IMR-90 (cell line): ENCODE results near the gene PROK2. TPM values are rescaled to one million over a fixed set of nuclear protein-coding genes. Genes with fewer than 3 reads are reported as not detected.

Experiments
- ATAC-seq: fragments of 200-7000 bp; cut with Tn5 transposase; 2 replicates; pipeline ENCODE4 v1.9.1; 2020; ENCODE audit warnings: low read depth, mild to moderate bottlenecking, moderate library complexity
- BruUV-seq: library from RNA; stranded (reverse); fragments of 400-500 nt; replicated peaks from 2 replicates; lab custom pipeline; 2021; lab: Mats Ljungman, UMichigan
- CTCF ChIA-PET: fragments of 300-600 bp; formaldehyde crosslinking; extraction: SDS; loops from one replicate; lab custom pipeline; 2021; ENCODE audit warnings: antibody characterized with exemption; lab: Yijun Ruan, JAX
- POLR2A ChIA-PET: fragments of 300-600 bp; sonication (Branson Sonifier 250); formaldehyde crosslinking; loops from one replicate; lab custom pipeline; 2022; ENCODE audit warnings: antibody characterized with exemption; ENCODE audit not compliant: unreplicated experiment; lab: Charles Lee
- DNase-seq: peaks from one replicate; pipeline ENCODE4 v3.0.0; 2013
- H2AFZ ChIP-seq: replicated peaks from 2 replicates; pipeline ENCODE3; 2013; ENCODE audit warnings: low read length, mild to moderate bottlenecking; ENCODE audit not compliant: poor library complexity
- H2AK5ac ChIP-seq: 2 replicates; pipeline ENCODE4 v1.6.1; 2013; ENCODE audit warnings: low read depth, low read length, inconsistent platforms
- H2AK9ac ChIP-seq: replicated peaks from 2 replicates; pipeline ENCODE3; 2013; ENCODE audit warnings: mild to moderate bottlenecking, low read depth, low read length, moderate library complexity; ENCODE audit not compliant: poor library complexity
- H2BK120ac ChIP-seq: 2 replicates; pipeline ENCODE4 v1.6.1; 2013; ENCODE audit warnings: low read depth, low read length, inconsistent platforms
- H2BK15ac ChIP-seq: 3 replicates; pipeline ENCODE4 v1.6.1; 2013; ENCODE audit warnings: low read depth, low read length, inconsistent platforms
- H2BK20ac ChIP-seq: 2 replicates; pipeline ENCODE4 v1.6.1; 2013; ENCODE audit warnings: low read depth, mild to moderate bottlenecking, inconsistent platforms, low read length, moderate library complexity
- H2BK5ac ChIP-seq: 2 replicates; pipeline ENCODE4 v1.6.1; 2013; ENCODE audit warnings: mild to moderate bottlenecking, low read depth, low read length, inconsistent platforms; ENCODE audit not compliant: poor library complexity, severe bottlenecking
- H3K14ac ChIP-seq: replicated peaks from 2 replicates; pipeline ENCODE4 v1.6.1; 2013; ENCODE audit warnings: low read depth, low read length, inconsistent platforms
- H3K18ac ChIP-seq: 2 replicates; pipeline ENCODE4 v1.6.1; 2013; ENCODE audit warnings: low read depth, low read length, control low read depth
- H3K23ac ChIP-seq: 2 replicates; pipeline ENCODE4 v1.6.1; 2013; ENCODE audit warnings: low read depth, low read length, inconsistent platforms
- H3K27ac ChIP-seq: 2 replicates; pipeline ENCODE4 v1.5.1; 2013; ENCODE audit warnings: mild to moderate bottlenecking, control low read depth, low read length; ENCODE audit not compliant: insufficient read depth
- H3K27me3 ChIP-seq: 2 replicates; pipeline ENCODE4 v1.6.1; 2013; ENCODE audit warnings: low read length; ENCODE audit not compliant: control insufficient read depth, insufficient read depth
- H3K36me3 ChIP-seq: 2 replicates; pipeline ENCODE4 v1.6.1; 2013; ENCODE audit warnings: low read length, mixed read lengths; ENCODE audit not compliant: control insufficient read depth, insufficient read depth
- H3K4ac ChIP-seq: 2 replicates; pipeline ENCODE4 v1.6.1; 2013; ENCODE audit warnings: low read depth, low read length, inconsistent platforms
- H3K4me1 ChIP-seq: 2 replicates; pipeline ENCODE4 v1.6.1; 2013; ENCODE audit warnings: low read length, mixed read lengths; ENCODE audit not compliant: control insufficient read depth, insufficient read depth
- H3K4me2 ChIP-seq: 2 replicates; pipeline ENCODE4 v1.6.1; 2013; ENCODE audit warnings: low read depth, mild to moderate bottlenecking, control low read depth, low read length, moderate library complexity
- H3K4me3 ChIP-seq: 2 replicates; pipeline ENCODE4 v1.5.1; 2013; ENCODE audit warnings: low read depth, mild to moderate bottlenecking, control low read depth, low read length, moderate library complexity; ENCODE audit not compliant: insufficient read depth
- H3K56ac ChIP-seq: 2 replicates; pipeline ENCODE4 v1.6.1; 2013; ENCODE audit warnings: low read length, inconsistent platforms; ENCODE audit not compliant: insufficient read depth; ENCODE audit errors: extremely low read depth
- H3K79me1 ChIP-seq, 2 experiments: 2 replicates each; pipeline ENCODE4 v1.6.1; 2013; ENCODE audit warnings: low read length in 2 of 2, inconsistent platforms in 1 of 2, low read depth in 1 of 2
- H3K9ac ChIP-seq: 2 replicates; pipeline ENCODE4 v1.6.1; 2013; ENCODE audit warnings: low read depth, low read length, control low read depth
- H3K9me1 ChIP-seq: 2 replicates; pipeline ENCODE4 v1.6.1; 2013; ENCODE audit warnings: low read length, inconsistent platforms; ENCODE audit not compliant: insufficient read depth
- H3K9me3 ChIP-seq: 2 replicates; pipeline ENCODE4 v1.6.1; 2013; ENCODE audit warnings: low read length; ENCODE audit not compliant: control insufficient read depth, insufficient read depth
- H4K20me1 ChIP-seq: 2 replicates; pipeline ENCODE4 v1.6.1; 2013; ENCODE audit warnings: low read length, inconsistent platforms; ENCODE audit not compliant: insufficient read depth
- H4K5ac ChIP-seq: 2 replicates; pipeline ENCODE4 v1.6.1; 2013; ENCODE audit warnings: mild to moderate bottlenecking, low read depth, low read length, control low read depth
- H4K8ac ChIP-seq, 2 experiments: 2 replicates each; pipeline ENCODE4 v1.6.1; 2013; ENCODE audit warnings: low read depth in 2 of 2, low read length in 2 of 2, control low read depth in 1 of 2, inconsistent platforms in 1 of 2
- H4K91ac ChIP-seq: 2 replicates; pipeline ENCODE4 v1.6.1; 2013; ENCODE audit warnings: low read depth, low read length, inconsistent platforms; ENCODE audit not compliant: insufficient read depth
- BHLHE40 ChIP-seq: fragments of 150-350 bp; IDR thresholded peaks from 2 replicates; pipeline ENCODE4 v1.6.1; 2016; ENCODE audit warnings: mild to moderate bottlenecking, low read depth, low read length
- CEBPB ChIP-seq: IDR thresholded peaks from 2 replicates; pipeline ENCODE4 v1.6.1; 2012; ENCODE audit warnings: low read depth, low read length, improper control_type of control experiment
- CHD1 ChIP-seq: IDR thresholded peaks from 2 replicates; pipeline ENCODE4 v1.6.1; 2012; ENCODE audit warnings: low read depth, low read length, improper control_type of control experiment
- CTCF ChIP-seq: conservative IDR thresholded peaks from 2 replicates; pipeline ENCODE4 v1.5.1; 2012; ENCODE audit warnings: mild to moderate bottlenecking, low read depth, low read length, improper control_type of control experiment
- ELK1 ChIP-seq: fragments of 150-350 bp; IDR thresholded peaks from 2 replicates; pipeline ENCODE4 v1.6.1; 2016; ENCODE audit warnings: low read depth, mild to moderate bottlenecking, low read length, moderate library complexity, borderline replicate concordance
- FOS ChIP-seq: fragments of 150-350 bp; IDR thresholded peaks from 2 replicates; pipeline ENCODE4 v1.6.1; 2016; ENCODE audit warnings: low read depth, low read length
- MAFK ChIP-seq: IDR thresholded peaks from 2 replicates; pipeline ENCODE4 v1.6.1; 2012; ENCODE audit warnings: low read depth, low read length, improper control_type of control experiment
- MAZ ChIP-seq: IDR thresholded peaks from 2 replicates; pipeline ENCODE4 v1.6.1; 2012; ENCODE audit warnings: low read depth, mild to moderate bottlenecking, low read length, improper control_type of control experiment, moderate library complexity, borderline replicate concordance
- MXI1 ChIP-seq: IDR thresholded peaks from 2 replicates; pipeline ENCODE4 v1.6.1; 2012; ENCODE audit warnings: low read depth, mild to moderate bottlenecking, low read length, moderate library complexity, borderline replicate concordance
- NFE2L2 ChIP-seq: fragments of 150-350 bp; IDR thresholded peaks from 2 replicates; pipeline ENCODE4 v1.6.1; 2016; ENCODE audit warnings: low read depth, mild to moderate bottlenecking, low read length
- POLR2A ChIP-seq: IDR thresholded peaks from 2 replicates; pipeline ENCODE4 v1.6.1; 2012; ENCODE audit warnings: mild to moderate bottlenecking, low read depth, low read length
- RAD21 ChIP-seq: IDR thresholded peaks from 2 replicates; pipeline ENCODE4 v1.6.1; 2012; ENCODE audit warnings: low read length, improper control_type of control experiment
- RCOR1 ChIP-seq: IDR thresholded peaks from 2 replicates; pipeline ENCODE4 v1.6.1; 2012; ENCODE audit warnings: mild to moderate bottlenecking, low read length, improper control_type of control experiment; ENCODE audit not compliant: insufficient replicate concordance
- RFX5 ChIP-seq: IDR thresholded peaks from 2 replicates; pipeline ENCODE4 v1.8.0; 2012; ENCODE audit warnings: low read depth, mild to moderate bottlenecking, low read length, moderate library complexity
- WGBS, 2 experiments: methylation state at CpG; one replicate each; pipeline versions ENCODE4 v1.1.5 to v1.1.7; 2013; ENCODE audit warnings: missing lambda C conversion rate in 2 of 2; ENCODE audit not compliant: insufficient read length in 1 of 2; ENCODE audit errors: extremely low coverage in 2 of 2; 5-methylcytosine and 5-hydroxymethylcytosine counted together
- dilution Hi-C: fragments of 300-500 bp; cut with HindIII; formaldehyde crosslinking; loops from one replicate; pipeline ENCODE4 v1.14.3; 2018; ENCODE audit warnings: low sequenced_read_pairs; ENCODE audit not compliant: unreplicated experiment
- in situ Hi-C: fragments of 300-500 bp; cut with MboI; formaldehyde crosslinking; loops from 3 replicates; pipeline ENCODE4 v1.14.3; 2019; ENCODE audit warnings: low sequenced_read_pairs, inconsistent platforms, mixed read lengths
- intact Hi-C: fragments of 100-400 bp; cut with micrococcal nuclease; formaldehyde crosslinking; loops from 2 replicates; pipeline ENCODE4 v1.10.0; 2022
- polyA plus RNA-seq, 3 experiments: library from polyadenylated mRNA; depleted of rRNA; stranded (reverse); fragments of >200 nt; gene quantifications; 2 replicates each; pipeline ENCODE4 v1.2.3, GENCODE V29; 2012; ENCODE audit warnings: low replicate concordance in 1 of 3
- total RNA-seq: library from RNA; depleted of rRNA; stranded (reverse); fragments of >200 nt; gene quantifications from 2 replicates; pipeline ENCODE4 v1.2.3, GENCODE V29; 2012
- TF ChIP-seq, protein P1 (sequence below): fragments of 150-350 bp; IDR thresholded peaks from 2 replicates; pipeline ENCODE4 v1.6.1; 2017; ENCODE audit warnings: mild to moderate bottlenecking, antibody characterized with exemption, low read length, low read depth

The PROK2 gene
- total and polyA plus RNA-seq, 2 of the 4 experiments (the other 2 are of a cell fraction) = not detected

DNA sequence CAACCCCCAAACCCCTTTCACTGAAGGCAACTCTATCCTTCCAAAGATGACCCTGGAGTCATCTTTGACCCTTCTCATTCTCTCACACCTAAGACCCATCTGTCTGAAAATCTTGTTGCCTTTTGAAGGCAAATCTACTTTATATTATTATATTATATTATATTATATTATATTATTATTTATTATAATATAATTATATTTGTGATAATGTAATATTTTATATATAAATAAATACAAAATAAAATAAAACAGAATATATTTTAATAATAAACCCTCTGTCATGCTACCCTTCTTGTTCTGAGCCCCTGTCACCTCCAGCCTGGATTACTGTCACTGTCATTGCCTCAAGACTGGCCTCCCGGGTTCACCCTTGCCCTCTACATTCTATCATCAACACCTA, 5.0 kb upstream of the PROK2 start:
- ATAC-seq = no peak
- no peak overlapping the region for H3K9ac ChIP-seq
- no peaks in the 10 kb centered on the region for H4K20me1 ChIP-seq
- dilution Hi-C loops (no loop called here), intact Hi-C loops (no loop called here), in situ Hi-C loops (no loop called here)
- H4K91ac ChIP-seq = no peak overlapping the region
- no peak overlapping the region for H3K56ac ChIP-seq
- POLR2A ChIA-PET = no interaction called here
- TF ChIP-seq ELK1 (no peak), MXI1 (no peak), CTCF (no peak), NFE2L2 (no peak), CHD1 (no peak), CEBPB (no peak), POLR2A (no peak), RFX5 (no peak), RAD21 (no peak), MAFK (no peak), BHLHE40 (no peak), RCOR1 (no peak), FOS (no peak), MAZ (no peak)
- TF ChIP-seq, protein P1, sequence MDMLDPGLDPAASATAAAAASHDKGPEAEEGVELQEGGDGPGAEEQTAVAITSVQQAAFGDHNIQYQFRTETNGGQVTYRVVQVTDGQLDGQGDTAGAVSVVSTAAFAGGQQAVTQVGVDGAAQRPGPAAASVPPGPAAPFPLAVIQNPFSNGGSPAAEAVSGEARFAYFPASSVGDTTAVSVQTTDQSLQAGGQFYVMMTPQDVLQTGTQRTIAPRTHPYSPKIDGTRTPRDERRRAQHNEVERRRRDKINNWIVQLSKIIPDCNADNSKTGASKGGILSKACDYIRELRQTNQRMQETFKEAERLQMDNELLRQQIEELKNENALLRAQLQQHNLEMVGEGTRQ = no peak
- no peaks in the 10 kb centered on the region for H3K79me1 ChIP-seq
- H2AK9ac ChIP-seq = no peak overlapping the region
- H2BK15ac ChIP-seq = no peak overlapping the region
- peaks cover 28% of the 10 kb centered on the region for H3K27me3 ChIP-seq
- no peak overlapping the region for H3K27ac ChIP-seq
- CTCF ChIA-PET = no interaction called here
- H3K36me3 ChIP-seq = no peaks in the 10 kb centered on the region
- no peak overlapping the region for H2AFZ ChIP-seq
- no TSS peak for BruUV-seq
- DNase-seq = no peak
- H4K8ac ChIP-seq = no peak overlapping the region
- H3K4me1 ChIP-seq = no peaks in the 10 kb centered on the region
- H2AK5ac ChIP-seq = no peak overlapping the region
- H3K9me1 ChIP-seq = no peaks in the 10 kb centered on the region
- H2BK120ac ChIP-seq = no peak overlapping the region
- no peak overlapping the region for H2BK20ac ChIP-seq
- H3K23ac ChIP-seq = no peak overlapping the region
- H3K9me3 ChIP-seq = no peaks in the 10 kb centered on the region
- no peak overlapping the region for H3K4ac ChIP-seq
- WGBS, 2 experiments = no CpG with 5 or more reads among the region's 1 CpG
- H3K14ac ChIP-seq = no peak overlapping the region
- no peak overlapping the region for H2BK5ac ChIP-seq
- H3K4me2 ChIP-seq = no peak overlapping the region
- no peak overlapping the region for H3K4me3 ChIP-seq
- H3K18ac ChIP-seq = no peak overlapping the region
- H4K5ac ChIP-seq = no peak overlapping the region
